ENCODE results near the gene CCNK. TPM values are rescaled to one million over a fixed set of nuclear protein-coding genes. Genes with fewer than 3 reads are reported as not detected.

CCNK gene
- total and polyA plus RNA-seq, 2 of the 13 experiments (the other 11 are each of a cell fraction or from before 2014, with no cell fraction given): 4.9 to 9.7 TPM

- TF ChIP-seq SP5 (CRISPR knock-in tag; IDR thresholded peaks at IDR 0.05; ENCODE audit: borderline replicate concordance, low read depth) (no peak), ZNF512B (CRISPR knock-in tag; IDR thresholded peaks at IDR 0.05; ENCODE audit: borderline replicate concordance) (no peak), ERF (CRISPR knock-in tag; IDR thresholded peaks at IDR 0.05) (no peak), ZNF597 (CRISPR knock-in tag; IDR thresholded peaks at IDR 0.05) (no peak), EZH2 (conservative IDR thresholded peaks at IDR 0.05; ENCODE audit: low read depth, low read length) (no peak), ZNF574 (CRISPR knock-in tag; IDR thresholded peaks at IDR 0.05) (no peak), NFKBIZ (CRISPR knock-in tag; IDR thresholded peaks at IDR 0.05) (no peak), NFRKB (IDR thresholded peaks at IDR 0.05) (no peak), FOSL2 (CRISPR knock-in tag; IDR thresholded peaks at IDR 0.05) (no peak)
- no peak overlapping the region for H3K9ac ChIP-seq (ENCODE audit: insufficient read depth, low read depth, low read length)
- in situ Hi-C loops (cut with HindIII; ENCODE audit: extremely low pct_ligation_motif_present, low pct_unique_long_range_greater_than_20kb) (no loop called here), intact Hi-C loops (cut with micrococcal nuclease; ENCODE audit: unreplicated experiment) (no loop called here)
- ATAC-seq (no peak), FAIRE-seq (no peak), DNase-seq (ENCODE audit: low spot score) (no peak)
- H3K9me3 ChIP-seq (ENCODE audit: low read length): no peaks in the 10 kb centered on the region
- no peak overlapping the region for H3K4me3 ChIP-seq (replicated peaks in 1 of 3; ENCODE audit: insufficient read depth in 1 of 3, low read depth in 2 of 3, low read length in 3 of 3)
- ChIA-PET POLR2A (interaction anchor here (1.3 kb wide), 1 partner anchor 10 kb away, joined by 4 read pairs; no protein-coding TSS in a partner anchor), CTCF (ENCODE audit: low intra/inter-chr PET ratio, low total read pairs) (no interaction called here)
- BruUV-seq (replicated peaks): no TSS peak
- H3K4me1 ChIP-seq (ENCODE audit: insufficient read depth, low read length): peaks cover 56% of the 10 kb centered on the region
- no peak overlapping the region for H2AFZ ChIP-seq (ENCODE audit: low read length)
- H3K36me3 ChIP-seq (replicated peaks in 1 of 2; ENCODE audit: control insufficient read depth in 1 of 2, insufficient read depth in 2 of 2, low read length in 2 of 2): peaks cover 0 to 2% of the 10 kb centered on the region in 2 experiments; a peak in 2 of 5 replicates
- no peak overlapping the region for H3K27ac ChIP-seq (ENCODE audit: extremely low read length, insufficient read depth, low read length)
- WGBS (ENCODE audit: low lambda C conversion rate): 95% methylated on average over 9 of the region's 9 CpGs
- no peak overlapping the region for H3K4me2 ChIP-seq (ENCODE audit: low read depth, low read length)
- no peaks in the 10 kb centered on the region for H3K27me3 ChIP-seq (ENCODE audit: control insufficient read depth in 1 of 2, insufficient read depth in 2 of 2, low read length in 2 of 2)
- peaks cover 56% of the 10 kb centered on the region for H4K20me1 ChIP-seq (ENCODE audit: insufficient read depth, low read length)
- H3K79me2 ChIP-seq (ENCODE audit: insufficient read depth, low read length): peaks cover 66% of the 10 kb centered on the region
Measured at GRCh38 chr14:99539491-99539890, 58.3 kb downstream of the CCNK start.

All from HepG2 (cell line).